Upper lobe of left lung (tissue), 4 donors: ENCODE data around the gene ACSS2.

Source experiments
- POLR2A ChIP-seq, 4 donors: fragments of 450-650 bp; IDR thresholded peaks; one replicate each; pipeline ENCODE4 v1.5.1; 2016 to 2017; ENCODE audit warnings: antibody characterized with exemption in 4 of 4, mild to moderate bottlenecking in 2 of 4
- POLR2AphosphoS5 ChIP-seq, 2 donors: sonication (generic); formaldehyde crosslinking; IDR thresholded peaks; one replicate each; pipeline ENCODE4 v1.5.1; 2017; ENCODE audit warnings: antibody characterized with exemption in 2 of 2
- TF ChIP-seq, protein P1 (sequence below), 6 experiments: fragments of 450-650 bp in 4 of 6; fragments of 200-600 bp in 2 of 6; sonication (generic) in 2 of 6; IDR thresholded peaks; one replicate each; pipeline ENCODE4 v1.5.1; 2016 to 2019; ENCODE audit warnings: antibody characterized with exemption in 6 of 6

DNA sequence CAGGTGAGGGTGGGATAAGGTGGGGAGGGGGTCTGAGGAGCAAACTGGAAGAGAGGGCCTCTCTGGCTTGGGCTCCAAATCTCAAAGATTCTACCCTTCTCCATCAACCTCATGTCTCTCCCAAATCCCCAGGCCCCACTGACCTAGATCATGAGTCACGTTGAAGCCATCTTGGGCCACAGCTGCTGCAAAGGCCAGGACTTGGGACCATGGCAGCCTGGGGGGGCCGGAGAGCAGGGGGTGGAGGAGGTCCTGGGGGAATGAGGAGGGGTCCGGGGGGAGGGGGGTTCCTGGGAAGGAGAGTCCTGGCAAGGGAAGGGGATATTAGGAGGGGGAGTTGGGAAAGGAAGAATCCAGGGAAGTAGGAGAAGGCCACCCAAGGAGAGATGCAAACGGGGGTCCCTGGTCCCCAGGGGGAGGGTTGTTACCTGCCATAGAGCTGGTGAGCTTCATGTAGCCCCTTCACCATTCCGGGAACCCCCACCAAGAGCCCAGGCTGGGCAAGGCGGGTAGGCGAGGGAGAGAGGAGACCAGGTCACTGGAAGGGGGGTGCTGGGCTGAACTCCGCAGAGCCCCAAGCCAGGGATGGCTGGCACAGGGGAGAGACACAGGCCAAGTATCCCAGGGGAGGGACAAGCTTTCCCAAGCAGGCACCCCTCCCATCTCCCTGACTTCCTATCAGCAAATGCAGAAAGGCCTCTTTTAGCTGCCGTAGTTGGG is 16.4 kb upstream of the ACSS2 start:
- TF ChIP-seq POLR2A (IDR thresholded peaks at IDR 0.05) (no peak), POLR2AphosphoS5 (IDR thresholded peaks at IDR 0.05) (no peak)
- TF ChIP-seq, protein P1, sequence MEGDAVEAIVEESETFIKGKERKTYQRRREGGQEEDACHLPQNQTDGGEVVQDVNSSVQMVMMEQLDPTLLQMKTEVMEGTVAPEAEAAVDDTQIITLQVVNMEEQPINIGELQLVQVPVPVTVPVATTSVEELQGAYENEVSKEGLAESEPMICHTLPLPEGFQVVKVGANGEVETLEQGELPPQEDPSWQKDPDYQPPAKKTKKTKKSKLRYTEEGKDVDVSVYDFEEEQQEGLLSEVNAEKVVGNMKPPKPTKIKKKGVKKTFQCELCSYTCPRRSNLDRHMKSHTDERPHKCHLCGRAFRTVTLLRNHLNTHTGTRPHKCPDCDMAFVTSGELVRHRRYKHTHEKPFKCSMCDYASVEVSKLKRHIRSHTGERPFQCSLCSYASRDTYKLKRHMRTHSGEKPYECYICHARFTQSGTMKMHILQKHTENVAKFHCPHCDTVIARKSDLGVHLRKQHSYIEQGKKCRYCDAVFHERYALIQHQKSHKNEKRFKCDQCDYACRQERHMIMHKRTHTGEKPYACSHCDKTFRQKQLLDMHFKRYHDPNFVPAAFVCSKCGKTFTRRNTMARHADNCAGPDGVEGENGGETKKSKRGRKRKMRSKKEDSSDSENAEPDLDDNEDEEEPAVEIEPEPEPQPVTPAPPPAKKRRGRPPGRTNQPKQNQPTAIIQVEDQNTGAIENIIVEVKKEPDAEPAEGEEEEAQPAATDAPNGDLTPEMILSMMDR (IDR thresholded peaks at IDR 0.05) = no peak
